ENCODE measurements around the gene MALRD1.

The MALRD1 gene

GRCh38 chr10:19417740-19418139 is 369.1 kb downstream of the MALRD1 start:
- Histone ChIP-seq H3K4me1 (ENCODE audit: control insufficient read depth, insufficient read depth, low read length, poor library complexity, severe bottlenecking) (no peaks in the 10 kb centered on the region), H3K4me3 (ENCODE audit: extremely low read depth, insufficient read depth, low read length, poor library complexity, severe bottlenecking) (no peak overlapping the region), H3K36me3 (ENCODE audit: control insufficient read depth, insufficient read depth, low read length) (no peaks in the 10 kb centered on the region), H3K27ac (ENCODE audit: low read depth, low read length, severe bottlenecking) (no peak overlapping the region), H3K9me3 (ENCODE audit: control insufficient read depth, low read length) (no peaks in the 10 kb centered on the region)
- 100% methylated on average over 1 of the region's 4 CpGs; no CpG with 5 or more reads in 1 of the 2 experiments for WGBS, 2 experiments (ENCODE audit: insufficient coverage in 2 of 2)

DNA sequence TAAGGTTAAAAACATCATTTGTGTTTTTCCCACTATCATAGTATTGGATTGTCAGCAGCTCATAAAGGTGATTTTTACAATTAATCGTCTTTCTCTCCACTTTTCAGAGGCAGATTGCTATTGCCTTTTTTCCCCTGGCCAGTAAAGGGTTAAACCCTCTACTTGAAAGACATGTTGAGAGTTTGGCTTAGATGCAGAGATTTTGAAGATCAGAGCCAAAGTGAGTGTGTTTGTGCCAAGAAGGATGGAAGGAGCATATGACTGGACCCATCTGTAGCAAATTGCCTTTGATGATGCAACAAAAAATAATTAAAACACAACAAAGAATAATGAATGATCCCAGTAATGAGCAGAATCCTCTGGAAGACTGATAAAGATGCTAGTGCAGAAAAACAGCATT is 373.1 kb downstream of the MALRD1 start:
- WGBS, 2 experiments (ENCODE audit: insufficient coverage in 2 of 2): 67% methylated on average over 1 of the region's 1 CpG; no CpG with 5 or more reads in 1 of the 2 experiments
- Histone ChIP-seq H3K27ac (ENCODE audit: low read depth, low read length, severe bottlenecking) (no peak overlapping the region), H3K4me1 (ENCODE audit: control insufficient read depth, insufficient read depth, low read length, poor library complexity, severe bottlenecking) (no peaks in the 10 kb centered on the region), H3K36me3 (ENCODE audit: control insufficient read depth, insufficient read depth, low read length) (no peaks in the 10 kb centered on the region), H3K9me3 (ENCODE audit: control insufficient read depth, low read length) (no peaks in the 10 kb centered on the region), H3K4me3 (ENCODE audit: extremely low read depth, insufficient read depth, low read length, poor library complexity, severe bottlenecking) (no peak overlapping the region)

GRCh38 chr10:19426034-19426433 is 377.4 kb downstream of the MALRD1 start:
- Histone ChIP-seq H3K4me1 (ENCODE audit: control insufficient read depth, insufficient read depth, low read length, poor library complexity, severe bottlenecking) (no peaks in the 10 kb centered on the region), H3K4me3 (ENCODE audit: extremely low read depth, insufficient read depth, low read length, poor library complexity, severe bottlenecking) (no peak overlapping the region), H3K36me3 (ENCODE audit: control insufficient read depth, insufficient read depth, low read length) (no peaks in the 10 kb centered on the region), H3K27ac (ENCODE audit: low read depth, low read length, severe bottlenecking) (no peak overlapping the region), H3K9me3 (ENCODE audit: control insufficient read depth, low read length) (no peaks in the 10 kb centered on the region)

DNA sequence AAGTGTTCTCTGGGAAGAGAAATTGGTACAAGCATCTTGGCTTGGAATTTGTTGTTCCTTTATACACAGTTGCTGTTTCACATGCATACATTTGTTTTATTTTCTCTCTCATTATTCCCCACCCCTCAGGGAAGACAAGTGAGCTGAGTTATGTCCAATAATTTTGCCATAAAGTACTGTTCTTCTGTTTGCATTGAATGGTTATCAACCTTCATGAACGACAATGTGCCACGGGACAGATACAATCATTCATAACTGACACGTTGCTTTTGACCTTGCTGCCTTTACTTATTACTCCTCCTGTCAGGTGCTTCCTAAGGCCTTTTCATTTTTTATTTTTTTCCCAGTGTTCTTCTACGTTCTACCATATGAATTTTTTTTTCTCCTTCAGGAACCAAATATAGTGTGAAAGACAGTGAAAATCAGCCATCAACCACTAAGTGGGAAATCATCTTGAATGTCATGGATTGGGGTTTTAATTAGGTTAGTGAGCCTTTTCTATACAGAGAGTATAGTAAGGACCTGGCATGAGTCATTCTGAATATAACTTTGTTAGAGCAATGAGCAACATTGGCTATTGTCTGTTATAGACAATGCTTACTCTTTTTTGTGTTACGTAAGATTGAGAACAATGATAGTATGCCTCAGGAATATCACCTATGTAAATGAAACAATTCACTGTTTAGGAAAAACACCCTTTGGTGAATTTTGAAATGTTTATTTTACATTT is 383.2 kb downstream of the MALRD1 start:
- Histone ChIP-seq H3K4me3 (ENCODE audit: extremely low read depth, insufficient read depth, low read length, poor library complexity, severe bottlenecking) (no peak overlapping the region), H3K9me3 (ENCODE audit: control insufficient read depth, low read length) (no peaks in the 10 kb centered on the region), H3K4me1 (ENCODE audit: control insufficient read depth, insufficient read depth, low read length, poor library complexity, severe bottlenecking) (no peaks in the 10 kb centered on the region), H3K36me3 (ENCODE audit: control insufficient read depth, insufficient read depth, low read length) (no peaks in the 10 kb centered on the region), H3K27ac (ENCODE audit: low read depth, low read length, severe bottlenecking) (no peak overlapping the region)
- 80 to 96% methylated on average over 1 to 3 of the region's 5 CpGs for WGBS, 2 experiments (ENCODE audit: insufficient coverage in 2 of 2)

GRCh38 chr10:19449860-19450259 is 401.3 kb downstream of the MALRD1 start:
- no peak overlapping the region for H3K27ac ChIP-seq (ENCODE audit: low read depth, low read length, severe bottlenecking)
- H3K4me1 ChIP-seq (ENCODE audit: control insufficient read depth, insufficient read depth, low read length, poor library complexity, severe bottlenecking): no peaks in the 10 kb centered on the region
- no peaks in the 10 kb centered on the region for H3K9me3 ChIP-seq (ENCODE audit: control insufficient read depth, low read length)
- no peak overlapping the region for H3K4me3 ChIP-seq (ENCODE audit: extremely low read depth, insufficient read depth, low read length, poor library complexity, severe bottlenecking)
- no CpG with 5 or more reads among the region's 2 CpGs for WGBS, 2 experiments (ENCODE audit: insufficient coverage in 2 of 2)
- H3K36me3 ChIP-seq (ENCODE audit: control insufficient read depth, insufficient read depth, low read length): no peaks in the 10 kb centered on the region

DNA sequence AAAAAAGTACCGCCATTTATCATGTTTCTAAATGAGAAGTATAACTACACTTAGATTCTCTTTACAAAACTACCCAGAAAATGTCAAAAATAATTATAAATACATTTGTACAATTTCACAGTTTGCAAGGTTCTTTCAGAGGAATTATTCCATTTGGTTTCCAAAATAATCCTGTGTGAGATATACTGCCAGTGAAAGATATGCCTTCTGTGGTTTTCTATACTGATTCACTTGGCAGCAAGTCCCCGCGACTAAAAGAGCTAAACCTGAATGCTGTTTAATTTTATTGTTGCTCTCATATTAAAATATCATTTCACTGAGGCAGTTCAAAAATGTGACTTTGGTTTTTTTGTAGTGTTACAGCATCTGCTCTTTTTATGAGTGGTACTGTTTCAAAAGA is 402.8 kb downstream of the MALRD1 start:
- no peaks in the 10 kb centered on the region for H3K9me3 ChIP-seq (ENCODE audit: control insufficient read depth, low read length)
- WGBS, 2 experiments (ENCODE audit: insufficient coverage in 2 of 2): no CpG with 5 or more reads among the region's 3 CpGs
- H3K36me3 ChIP-seq (ENCODE audit: control insufficient read depth, insufficient read depth, low read length): no peaks in the 10 kb centered on the region
- H3K4me3 ChIP-seq (ENCODE audit: extremely low read depth, insufficient read depth, low read length, poor library complexity, severe bottlenecking): no peak overlapping the region
- no peak overlapping the region for H3K27ac ChIP-seq (ENCODE audit: low read depth, low read length, severe bottlenecking)
- H3K4me1 ChIP-seq (ENCODE audit: control insufficient read depth, insufficient read depth, low read length, poor library complexity, severe bottlenecking): no peaks in the 10 kb centered on the region

GRCh38 chr10:19451937-19452336 is 403.3 kb downstream of the MALRD1 start:
- H3K36me3 ChIP-seq (ENCODE audit: control insufficient read depth, insufficient read depth, low read length): no peaks in the 10 kb centered on the region

DNA sequence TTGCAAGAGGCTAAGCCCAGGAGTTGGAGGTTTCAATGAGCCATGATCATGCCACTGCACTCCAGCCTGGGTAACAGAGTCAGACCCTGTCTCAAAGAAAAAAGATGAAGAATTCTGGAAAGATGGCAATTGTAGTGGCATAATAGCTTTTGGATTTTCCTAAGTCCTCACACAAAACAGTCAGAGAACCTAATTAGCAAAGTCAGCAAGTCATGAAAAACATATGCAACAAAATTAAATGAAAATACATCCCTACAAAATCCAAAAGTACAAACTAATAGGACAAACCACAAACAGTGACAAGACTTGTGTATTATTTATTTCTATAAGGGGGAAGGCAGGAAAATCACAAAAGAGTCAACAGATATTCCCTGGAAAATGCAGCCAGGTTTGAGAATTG is 405.4 kb downstream of the MALRD1 start:
- no peaks in the 10 kb centered on the region for H3K9me3 ChIP-seq (ENCODE audit: control insufficient read depth, low read length)
- no peaks in the 10 kb centered on the region for H3K36me3 ChIP-seq (ENCODE audit: control insufficient read depth, insufficient read depth, low read length)
- H3K27ac ChIP-seq (ENCODE audit: low read depth, low read length, severe bottlenecking): no peak overlapping the region
- no peak overlapping the region for H3K4me3 ChIP-seq (ENCODE audit: extremely low read depth, insufficient read depth, low read length, poor library complexity, severe bottlenecking)
- no peaks in the 10 kb centered on the region for H3K4me1 ChIP-seq (ENCODE audit: control insufficient read depth, insufficient read depth, low read length, poor library complexity, severe bottlenecking)

More at GRCh38 chr10:19451937-19452336, 403.3 kb downstream of the MALRD1 start:
- H3K4me3 ChIP-seq (ENCODE audit: extremely low read depth, insufficient read depth, low read length, poor library complexity, severe bottlenecking): no peak overlapping the region
- WGBS, 2 experiments (ENCODE audit: insufficient coverage in 2 of 2): no CpG with 5 or more reads among the region's 2 CpGs
- H3K9me3 ChIP-seq (ENCODE audit: control insufficient read depth, low read length): no peaks in the 10 kb centered on the region
- no peak overlapping the region for H3K27ac ChIP-seq (ENCODE audit: low read depth, low read length, severe bottlenecking)
- H3K4me1 ChIP-seq (ENCODE audit: control insufficient read depth, insufficient read depth, low read length, poor library complexity, severe bottlenecking): no peaks in the 10 kb centered on the region

DNA sequence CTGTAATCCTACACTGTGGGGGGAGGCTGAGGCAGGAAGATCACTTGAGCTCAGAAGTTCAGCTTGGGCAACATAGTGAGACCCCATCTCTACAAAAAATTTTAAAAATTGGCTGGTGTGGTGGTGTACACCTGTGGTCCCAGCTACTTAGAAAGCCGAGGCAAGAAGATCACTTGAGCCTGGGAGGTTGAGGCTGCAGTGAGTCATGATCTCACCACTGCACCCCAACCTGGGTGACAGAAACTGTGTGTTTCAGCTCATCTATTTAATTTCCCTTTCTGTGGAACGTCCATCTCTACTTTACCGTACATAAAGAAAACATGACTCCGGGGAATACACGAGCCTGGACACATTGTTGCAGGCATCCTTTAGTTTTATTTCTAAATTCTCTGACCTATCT is 413.0 kb downstream of the MALRD1 start:
- Histone ChIP-seq H3K36me3 (ENCODE audit: control insufficient read depth, insufficient read depth, low read length) (no peaks in the 10 kb centered on the region), H3K4me1 (ENCODE audit: control insufficient read depth, insufficient read depth, low read length, poor library complexity, severe bottlenecking) (no peaks in the 10 kb centered on the region), H3K4me3 (ENCODE audit: extremely low read depth, insufficient read depth, low read length, poor library complexity, severe bottlenecking) (no peak overlapping the region), H3K27ac (ENCODE audit: low read depth, low read length, severe bottlenecking) (no peak overlapping the region), H3K9me3 (ENCODE audit: control insufficient read depth, low read length) (no peaks in the 10 kb centered on the region)
- WGBS, 2 experiments (ENCODE audit: insufficient coverage in 2 of 2): 92 to 98% methylated on average over 4 of the region's 5 CpGs

DNA sequence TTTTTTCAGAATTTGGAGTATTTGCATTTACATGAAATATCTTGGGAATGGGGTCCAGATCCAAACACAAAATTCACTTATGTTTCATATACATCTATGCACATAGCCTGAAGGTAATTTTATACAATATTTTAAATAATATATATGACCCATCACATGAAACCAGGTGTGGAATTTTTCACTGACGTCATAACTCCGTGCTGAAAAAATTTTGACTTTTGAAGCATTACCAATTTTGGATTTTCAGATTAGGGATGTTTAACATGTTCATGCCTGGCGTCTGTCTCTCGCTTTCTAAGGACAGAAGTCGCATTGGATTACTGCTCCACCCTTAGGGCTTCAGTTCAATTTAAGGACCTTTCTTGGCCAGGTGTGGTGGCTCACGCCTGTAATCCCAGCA is 418.1 kb downstream of the MALRD1 start:
- Histone ChIP-seq H3K4me1 (ENCODE audit: control insufficient read depth, insufficient read depth, low read length, poor library complexity, severe bottlenecking) (no peaks in the 10 kb centered on the region), H3K27ac (ENCODE audit: low read depth, low read length, severe bottlenecking) (no peak overlapping the region), H3K9me3 (ENCODE audit: control insufficient read depth, low read length) (no peaks in the 10 kb centered on the region), H3K36me3 (ENCODE audit: control insufficient read depth, insufficient read depth, low read length) (no peaks in the 10 kb centered on the region), H3K4me3 (ENCODE audit: extremely low read depth, insufficient read depth, low read length, poor library complexity, severe bottlenecking) (no peak overlapping the region)
- 91 to 94% methylated on average over 4 of the region's 6 CpGs for WGBS, 2 experiments (ENCODE audit: insufficient coverage in 2 of 2)

GRCh38 chr10:19468413-19468812 is 419.8 kb downstream of the MALRD1 start:
- H3K36me3 ChIP-seq (ENCODE audit: control insufficient read depth, insufficient read depth, low read length): no peaks in the 10 kb centered on the region
- H3K4me3 ChIP-seq (ENCODE audit: extremely low read depth, insufficient read depth, low read length, poor library complexity, severe bottlenecking): no peak overlapping the region
- H3K4me1 ChIP-seq (ENCODE audit: control insufficient read depth, insufficient read depth, low read length, poor library complexity, severe bottlenecking): no peaks in the 10 kb centered on the region
- WGBS, 2 experiments (ENCODE audit: insufficient coverage in 2 of 2): 80% methylated on average over 1 of the region's 1 CpG; no CpG with 5 or more reads in 1 of the 2 experiments
- H3K9me3 ChIP-seq (ENCODE audit: control insufficient read depth, low read length): no peaks in the 10 kb centered on the region
- no peak overlapping the region for H3K27ac ChIP-seq (ENCODE audit: low read depth, low read length, severe bottlenecking)

Measured in mesodermal cell (in vitro differentiated cells).